Kidney (tissue), 14 donors: ENCODE results near the gene ZNF184. TPM values are rescaled to one million over a fixed set of nuclear protein-coding genes. Genes with fewer than 3 reads are reported as not detected.

Source experiments
- DNase-seq, 5 donors: peaks; one replicate each; pipeline ENCODE4 v3.0.0-alpha.2; 2013 to 2020
- FAIRE-seq: peaks from 2 replicates; lab custom pipeline; 2012; peaks lifted over from hg19 to GRCh38; lab: Jason Lieb, UNC
- H3K27ac ChIP-seq, 2 donors: one replicate each; pipeline ENCODE4 v1.7.0; 2013; ENCODE audit warnings: low read depth in 2 of 2, low read length in 2 of 2, inconsistent platforms in 1 of 2
- H3K27me3 ChIP-seq: one replicate; pipeline ENCODE4 v1.7.1; 2013; ENCODE audit warnings: low read length, inconsistent platforms; ENCODE audit not compliant: control insufficient read depth, insufficient read depth
- H3K36me3 ChIP-seq, 3 donors: one replicate each; pipeline versions ENCODE4 v1.7.0 to v1.7.1; 2013; ENCODE audit warnings: low read length in 3 of 3, control low read depth in 1 of 3, inconsistent platforms in 1 of 3; ENCODE audit not compliant: insufficient read depth in 3 of 3, control insufficient read depth in 2 of 3
- H3K4me1 ChIP-seq, 3 donors: one replicate each; pipeline versions ENCODE4 v1.7.0 to v1.7.1; 2013; ENCODE audit warnings: low read length in 3 of 3, inconsistent platforms in 1 of 3, low read depth in 1 of 3; ENCODE audit not compliant: control insufficient read depth in 2 of 3, insufficient read depth in 2 of 3
- H3K4me3 ChIP-seq, 3 donors: one replicate each; pipeline versions ENCODE4 v1.7.0 to v1.8.1; 2013; ENCODE audit warnings: low read length in 3 of 3, control low read depth in 1 of 3, inconsistent platforms in 1 of 3
- H3K9ac ChIP-seq, 3 donors: one replicate each; pipeline versions ENCODE4 v1.7.0 to v1.7.1; 2013; ENCODE audit warnings: low read length in 3 of 3, control low read depth in 1 of 3, inconsistent platforms in 1 of 3
- H3K9me3 ChIP-seq, 3 donors: one replicate each; pipeline versions ENCODE4 v1.7.0 to v1.7.1; 2013; ENCODE audit warnings: low read length in 3 of 3, control low read depth in 1 of 3, inconsistent platforms in 1 of 3; ENCODE audit not compliant: control insufficient read depth in 2 of 3, insufficient read depth in 1 of 3
- intact Hi-C: fragments of 100-400 bp; cut with DNase I; formaldehyde crosslinking; loops from one replicate; pipeline ENCODE4 v1.11.1; 2022
- polyA plus RNA-seq: library from polyadenylated mRNA; stranded (reverse); fragments of 350-450 nt; fragmentation: Illumina TruSeq; extraction: RNeasy Lipid Tissue Mini Kit (QIAGEN cat#74804); gene quantifications from one replicate; pipeline ENCODE4 v1.2.3, GENCODE V29; 2014; ENCODE audit warnings: low read depth, low replicate concordance; ENCODE audit not compliant: insufficient read depth
- total RNA-seq: library from RNA; stranded (reverse); fragmentation: NEBNext Ultra II Directional; extraction: Animal tissue kit (Norgen Biotek cat#: 25700); gene quantifications from one replicate; pipeline ENCODE4 v1.2.1, GENCODE V29; 2021
- TF ChIP-seq, protein P1 (sequence below): IDR thresholded peaks from 3 replicates; pipeline ENCODE4 v1.5.1; 2012; ENCODE audit warnings: mild to moderate bottlenecking, moderate library complexity, borderline replicate concordance; ENCODE audit not compliant: insufficient read depth; ENCODE audit errors: extremely low read depth
- donor health status: control.
- donor health status: control.
- donor health status: control.
- donor health status: control.
- donor health status: control.
- donor health status: DM: yes; HTN: yes; CAD: no.
- donor health status: Normal renal cell carcinoma (clear cell type).

The ZNF184 gene
- total and polyA plus RNA-seq, 2 donors from 2014 or later, result 4.4 to 8.0 TPM

DNA sequence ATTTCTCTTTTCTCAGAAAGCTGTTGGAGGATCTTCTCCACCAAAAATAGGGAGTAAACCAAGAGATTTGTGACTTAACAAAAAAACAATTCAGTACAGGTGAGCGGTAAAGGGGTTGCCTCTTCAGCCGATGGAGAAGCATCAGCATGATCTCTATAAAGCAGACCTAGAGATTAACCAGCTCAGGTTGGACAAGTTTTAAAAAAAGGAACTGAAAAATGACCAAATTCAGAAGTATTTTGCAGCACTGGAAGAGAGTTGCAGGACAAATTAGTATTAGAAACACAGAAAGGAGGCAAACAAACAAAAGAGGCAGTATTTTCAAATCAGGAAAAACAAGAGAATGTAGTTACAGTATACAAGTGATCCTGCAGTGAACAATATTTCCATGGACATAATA is 39.6 kb upstream of the ZNF184 start:
- intact Hi-C loops, result no loop called here
- Histone ChIP-seq H3K27ac (no peak overlapping the region), H3K4me1 (no peaks in the 10 kb centered on the region), H3K36me3 (no peaks in the 10 kb centered on the region), H3K27me3 (peaks cover 39% of the 10 kb centered on the region), H3K9me3 (no peaks in the 10 kb centered on the region), H3K4me3 (no peak overlapping the region), H3K9ac (no peak overlapping the region)
- FAIRE-seq (no peak), DNase-seq (no peak)
- TF ChIP-seq, protein P1, sequence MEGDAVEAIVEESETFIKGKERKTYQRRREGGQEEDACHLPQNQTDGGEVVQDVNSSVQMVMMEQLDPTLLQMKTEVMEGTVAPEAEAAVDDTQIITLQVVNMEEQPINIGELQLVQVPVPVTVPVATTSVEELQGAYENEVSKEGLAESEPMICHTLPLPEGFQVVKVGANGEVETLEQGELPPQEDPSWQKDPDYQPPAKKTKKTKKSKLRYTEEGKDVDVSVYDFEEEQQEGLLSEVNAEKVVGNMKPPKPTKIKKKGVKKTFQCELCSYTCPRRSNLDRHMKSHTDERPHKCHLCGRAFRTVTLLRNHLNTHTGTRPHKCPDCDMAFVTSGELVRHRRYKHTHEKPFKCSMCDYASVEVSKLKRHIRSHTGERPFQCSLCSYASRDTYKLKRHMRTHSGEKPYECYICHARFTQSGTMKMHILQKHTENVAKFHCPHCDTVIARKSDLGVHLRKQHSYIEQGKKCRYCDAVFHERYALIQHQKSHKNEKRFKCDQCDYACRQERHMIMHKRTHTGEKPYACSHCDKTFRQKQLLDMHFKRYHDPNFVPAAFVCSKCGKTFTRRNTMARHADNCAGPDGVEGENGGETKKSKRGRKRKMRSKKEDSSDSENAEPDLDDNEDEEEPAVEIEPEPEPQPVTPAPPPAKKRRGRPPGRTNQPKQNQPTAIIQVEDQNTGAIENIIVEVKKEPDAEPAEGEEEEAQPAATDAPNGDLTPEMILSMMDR, result no peak

GRCh38 chr6:27507041-27507956 is 34.4 kb upstream of the ZNF184 start:
- no peak for DNase-seq
- H3K4me3 ChIP-seq, result no peak overlapping the region
- H3K4me1 ChIP-seq, result peaks cover 0 to 4% (median 1%) of the 10 kb centered on the region in 3 donors
- no peaks in the 10 kb centered on the region for H3K36me3 ChIP-seq
- H3K9me3 ChIP-seq, result no peaks in the 10 kb centered on the region
- FAIRE-seq, result no peak
- H3K27me3 ChIP-seq, result peaks cover 21% of the 10 kb centered on the region
- intact Hi-C loops, result no loop called here
- H3K27ac ChIP-seq, result no peak overlapping the region
- TF ChIP-seq, protein P1, result no peak
- no peak overlapping the region for H3K9ac ChIP-seq

GRCh38 chr6:27505209-27506027 is 32.5 kb upstream of the ZNF184 start:
- TF ChIP-seq, protein P1, result no peak
- no peak for FAIRE-seq
- Histone ChIP-seq H3K27ac (no peak overlapping the region), H3K4me3 (no peak overlapping the region), H3K36me3 (no peaks in the 10 kb centered on the region), H3K9ac (no peak overlapping the region), H3K4me1 (peaks cover 0 to 4% (median 2%) of the 10 kb centered on the region in 3 donors), H3K27me3 (peaks cover 30% of the 10 kb centered on the region), H3K9me3 (no peaks in the 10 kb centered on the region)
- intact Hi-C loops, result no loop called here
- DNase-seq, result peak in 4 of 5 donors; percentile 22 to 51 (median 32)
